ENCODE measurements around the gene TMPRSS11F. TPM values are rescaled to one million over a fixed set of nuclear protein-coding genes. Genes with fewer than 3 reads are reported as not detected.

Gene TMPRSS11F
- not detected in 2 replicates for total RNA-seq

DNA sequence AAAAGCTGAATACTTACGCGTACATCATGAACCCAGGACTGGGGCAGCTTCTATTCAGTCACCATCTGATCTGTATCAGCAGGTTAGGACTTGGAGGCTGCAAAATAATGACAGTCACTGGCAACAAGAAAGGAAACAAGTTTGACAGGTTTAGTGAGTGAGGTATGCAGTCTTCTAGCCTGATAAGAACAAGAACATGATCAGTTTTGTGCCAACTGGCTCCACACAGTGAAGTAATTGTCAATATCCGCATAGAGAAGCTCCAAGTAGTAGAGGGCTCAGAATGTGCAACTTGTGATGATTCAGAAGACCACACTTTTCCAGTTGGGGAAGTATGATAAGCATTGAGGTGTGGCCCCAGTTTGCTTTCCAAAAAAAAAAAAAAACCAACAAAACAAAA is at the start of gene TMPRSS11F:
Gene TMPRSS11F (minus strand): TSS at position 77 of the 400 bp plus-strand sequence. CDS start 49 bp downstream, at position 28.

Small RNA genes within 50 kb of the gene (small RNA-seq; reads per million reads assigned to genes)
- gene RNU6-95P (ENCODE audit: low replicate concordance), result 1.2 reads per million, percentile 51 among the genes with 10 or more reads in this experiment

Other genes with a start within 250 kb of the TMPRSS11F start
- not detected in 2 replicates for gene TMPRSS11D, start 245.9 kb downstream of the TMPRSS11F start, total RNA-seq
- gene TMPRSS11A, start 166.4 kb downstream of the TMPRSS11F start, total RNA-seq, result not detected in 2 replicates
- gene TMPRSS11B, start 115.8 kb upstream of the TMPRSS11F start, total RNA-seq, result not detected in 2 replicates
- 38.9 and 53.2 TPM in 2 replicates for gene YTHDC1, start 220.2 kb upstream of the TMPRSS11F start, total RNA-seq

Data from placental pericyte (primary cell).